ENCODE data around the gene FARP1.
"Not testable (repeated sequence)": the region's sequence is repeated elsewhere in the genome, so short reads cannot be mapped to it uniquely, and the experiment has no call there.

FARP1 gene

DNA sequence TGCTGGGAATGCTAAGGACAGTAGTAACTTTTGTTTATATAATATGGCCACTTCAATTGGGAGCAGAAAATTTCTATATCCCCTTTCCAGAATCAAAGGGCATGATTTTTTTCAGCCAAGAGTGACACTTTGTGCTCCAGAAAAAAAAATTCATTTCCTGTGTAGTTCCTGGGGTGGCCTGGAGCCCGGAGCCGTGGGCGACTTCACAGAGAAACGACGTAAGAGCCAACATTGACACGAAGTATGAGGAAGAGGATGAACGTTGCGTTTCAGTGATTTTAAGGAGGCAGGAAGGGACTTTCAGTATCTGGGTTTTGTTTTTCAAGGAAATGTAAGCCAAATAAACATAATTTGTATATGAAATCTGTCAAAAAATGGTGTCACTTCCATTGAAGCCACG is 246.4 kb downstream of the FARP1 start:
- in situ Hi-C loops (cut with MboI; ENCODE audit: low sequenced_read_pairs) = no loop called here

DNA sequence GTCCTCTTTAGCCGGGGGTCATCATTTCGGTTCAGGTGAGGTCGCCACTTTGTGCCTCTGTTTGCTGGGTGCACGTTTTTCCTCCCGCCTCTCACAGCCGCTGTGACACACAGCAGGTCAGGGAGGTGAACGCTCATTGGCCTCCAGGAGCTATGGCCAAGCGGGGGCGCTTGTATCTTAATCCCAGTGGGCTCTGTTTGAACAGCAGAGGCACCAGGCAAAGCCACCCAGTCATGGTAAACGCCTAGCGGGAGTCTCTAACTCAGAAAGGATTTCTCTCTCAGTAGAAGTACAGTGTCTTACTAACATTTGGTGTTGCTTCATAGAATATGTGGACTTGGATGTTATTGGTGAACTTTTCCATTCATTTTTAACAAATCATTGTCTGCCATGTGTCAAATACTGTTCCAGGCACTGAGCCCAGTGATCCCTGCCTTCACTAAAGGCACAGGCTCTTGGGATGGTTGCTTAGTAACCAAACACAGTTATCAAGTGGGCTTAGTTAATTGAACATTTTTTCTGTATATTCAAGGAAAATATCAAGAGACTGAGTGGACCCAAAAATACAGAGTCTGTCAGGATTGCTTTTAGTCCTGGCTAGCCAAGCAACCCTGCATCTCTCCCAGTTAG is 247.3 kb downstream of the FARP1 start:
- in situ Hi-C loops (cut with MboI; ENCODE audit: low sequenced_read_pairs) = no loop called here

DNA sequence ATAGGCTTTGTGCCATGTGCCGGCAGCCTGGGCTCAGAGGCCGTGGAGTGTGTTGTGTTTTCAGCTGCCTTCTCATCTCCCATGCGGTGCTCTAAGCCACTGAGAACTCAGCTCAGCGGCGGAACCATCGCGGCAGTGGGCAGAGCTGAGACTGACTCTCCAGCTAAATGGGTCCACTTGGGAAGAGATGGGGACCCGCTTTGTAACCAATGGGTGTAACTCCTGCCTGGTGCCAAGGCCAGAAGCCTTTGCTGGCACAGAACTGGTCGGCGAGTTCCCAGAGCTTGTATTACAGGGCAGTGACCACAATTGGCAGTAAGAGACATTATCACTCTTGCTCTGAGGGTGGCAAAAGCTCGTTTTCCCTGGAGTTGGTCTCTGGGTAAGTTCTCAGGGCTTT is 251.0 kb downstream of the FARP1 start:
- in situ Hi-C loops (cut with MboI; ENCODE audit: low sequenced_read_pairs) = no loop called here

DNA sequence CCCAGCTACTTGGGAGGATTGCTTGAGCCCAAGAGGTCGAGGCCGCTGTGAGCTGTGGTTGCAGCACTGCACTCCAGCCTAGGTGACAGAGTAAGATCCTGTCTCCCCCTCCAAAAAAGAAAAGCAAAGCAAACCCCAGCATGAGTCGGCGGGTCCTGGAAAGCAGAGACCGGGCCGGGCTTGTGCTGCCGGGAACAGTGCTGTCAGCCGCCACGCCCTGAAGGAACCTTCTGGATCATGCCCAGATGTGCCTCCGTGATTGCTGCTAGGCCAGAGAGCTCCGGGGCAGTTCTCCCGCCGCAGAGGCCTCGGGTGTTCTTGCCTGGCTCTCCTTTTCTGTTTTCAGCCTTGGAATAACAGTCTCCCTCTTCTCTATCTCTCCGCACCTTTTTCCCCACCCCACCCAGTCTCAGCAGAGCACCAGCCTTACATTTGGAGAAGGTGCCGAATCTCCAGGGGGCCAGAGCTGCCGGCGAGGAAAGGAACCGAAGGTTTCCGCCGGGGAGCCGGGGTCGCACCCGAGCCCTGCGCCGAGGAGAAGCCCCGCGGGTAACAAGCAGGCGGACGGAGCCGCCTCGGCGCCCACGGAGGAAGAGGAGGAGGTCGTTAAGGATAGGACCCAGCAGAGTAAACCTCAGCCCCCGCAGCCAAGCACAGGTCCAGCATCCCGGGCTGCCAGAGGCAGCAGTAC is 252.1 kb downstream of the FARP1 start:
- in situ Hi-C loops (cut with MboI; ENCODE audit: low sequenced_read_pairs) = no loop called here

DNA sequence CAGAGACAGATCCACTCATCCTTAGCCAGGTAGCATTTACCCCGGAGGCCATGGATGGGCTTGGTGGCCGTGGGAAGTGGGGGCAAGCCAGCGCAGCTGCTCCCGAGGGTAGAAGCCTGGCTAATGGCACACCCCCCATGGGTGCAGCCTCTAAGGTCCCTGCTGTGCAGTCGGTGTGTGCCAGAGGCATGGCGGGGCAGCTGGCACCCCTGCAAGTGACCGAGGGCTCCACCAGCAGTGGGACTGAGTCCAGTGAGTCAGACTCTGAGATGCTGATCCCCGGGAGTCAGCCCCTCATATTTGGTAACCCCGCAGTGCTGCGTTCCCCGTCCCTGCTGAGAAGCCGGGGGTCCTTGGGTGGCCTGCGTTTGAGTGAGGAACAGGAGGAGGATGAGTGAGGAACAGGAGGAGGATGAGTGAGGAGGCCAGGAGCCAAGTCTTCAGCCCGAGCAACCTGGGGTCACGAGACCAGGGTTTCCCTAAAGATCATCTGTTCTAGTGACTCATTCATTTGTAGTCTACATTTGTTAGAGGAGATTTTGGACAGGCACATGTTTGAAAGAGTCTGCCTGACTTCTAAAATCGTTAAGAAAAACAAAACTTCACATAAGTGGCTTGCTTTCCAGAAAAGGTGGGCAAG is 253.3 kb downstream of the FARP1 start:
- in situ Hi-C loops (cut with MboI; ENCODE audit: low sequenced_read_pairs) = no loop called here

DNA sequence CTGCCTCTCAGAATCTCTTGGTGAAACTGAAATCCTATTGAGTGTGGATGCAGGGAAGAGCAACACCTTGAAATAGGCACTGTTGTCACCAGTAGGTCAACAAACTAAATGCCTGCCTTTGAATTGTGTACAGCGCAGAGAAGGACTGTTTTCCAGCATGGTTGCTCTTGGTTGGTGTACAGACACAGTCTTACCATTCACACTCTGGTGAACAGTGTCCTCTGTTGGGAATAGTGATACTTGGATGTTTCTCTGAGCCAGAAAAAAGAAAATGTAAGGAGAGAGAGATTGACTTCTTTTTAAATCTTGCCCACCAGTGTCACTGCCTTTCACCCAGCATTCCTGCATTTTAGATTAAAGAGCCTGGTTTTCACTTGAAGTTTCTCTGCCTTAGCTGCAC is 254.3 kb downstream of the FARP1 start:
- in situ Hi-C loops (cut with MboI; ENCODE audit: low sequenced_read_pairs) = no loop called here

DNA sequence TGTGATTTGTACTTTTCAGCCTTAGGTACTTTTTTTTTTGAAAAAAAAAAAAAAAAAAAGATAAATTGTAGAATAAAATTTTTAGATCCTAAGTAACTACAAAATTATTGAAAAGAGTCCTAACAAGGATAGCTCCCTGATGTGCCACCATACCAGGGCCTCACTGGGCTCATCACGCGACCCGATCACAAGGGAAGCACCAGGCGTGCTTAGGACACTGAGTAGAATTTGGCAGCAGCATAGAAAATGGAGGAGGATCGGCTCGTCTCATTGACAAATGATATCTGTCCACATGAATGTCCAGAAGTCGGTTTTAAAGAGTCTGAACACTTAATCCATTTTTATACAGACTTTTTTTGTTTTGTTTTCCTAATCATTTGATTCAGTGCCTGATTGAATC is 255.0 kb downstream of the FARP1 start:
- in situ Hi-C loops (cut with MboI; ENCODE audit: low sequenced_read_pairs) = no loop called here

DNA sequence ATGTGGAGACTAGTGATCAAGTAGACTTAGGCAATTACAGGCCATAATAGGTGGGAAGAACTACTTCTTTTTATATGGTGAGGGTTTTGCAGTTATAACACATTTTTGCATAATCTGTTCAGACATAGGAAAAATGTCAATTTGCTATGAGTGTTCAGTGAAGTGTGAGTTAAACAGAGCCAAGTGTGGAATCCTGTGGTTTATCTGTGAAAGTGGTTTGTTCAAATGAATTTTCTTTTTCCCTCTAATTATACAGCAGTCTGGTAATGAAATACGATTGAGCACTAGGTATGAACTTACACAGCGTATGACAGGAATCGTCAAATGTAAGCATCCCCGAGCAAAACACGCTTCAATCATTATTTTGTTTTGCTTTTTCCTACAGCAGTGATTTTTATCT is 255.7 kb downstream of the FARP1 start:
- in situ Hi-C loops (cut with MboI; ENCODE audit: low sequenced_read_pairs) = no loop called here

DNA sequence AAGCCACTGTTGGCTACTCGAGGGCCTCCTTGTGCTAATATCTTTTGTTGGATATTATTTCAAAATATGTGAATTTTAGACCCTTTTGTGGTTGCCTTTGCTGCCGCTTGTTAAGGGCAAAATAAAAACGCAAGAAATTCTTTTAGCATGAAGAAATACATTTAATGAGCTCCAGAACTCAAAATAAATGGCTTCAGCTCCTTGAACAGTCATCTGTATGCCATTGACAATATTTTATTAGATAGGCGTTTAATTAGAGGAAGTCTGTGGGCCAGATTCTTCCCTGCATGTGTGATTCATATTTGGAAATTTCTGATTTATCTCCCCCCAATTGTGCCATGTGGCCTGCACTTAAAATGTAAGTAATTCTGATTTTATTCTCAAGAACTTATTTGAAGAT is 256.9 kb downstream of the FARP1 start:
- in situ Hi-C loops (cut with MboI; ENCODE audit: low sequenced_read_pairs) = no loop called here

DNA sequence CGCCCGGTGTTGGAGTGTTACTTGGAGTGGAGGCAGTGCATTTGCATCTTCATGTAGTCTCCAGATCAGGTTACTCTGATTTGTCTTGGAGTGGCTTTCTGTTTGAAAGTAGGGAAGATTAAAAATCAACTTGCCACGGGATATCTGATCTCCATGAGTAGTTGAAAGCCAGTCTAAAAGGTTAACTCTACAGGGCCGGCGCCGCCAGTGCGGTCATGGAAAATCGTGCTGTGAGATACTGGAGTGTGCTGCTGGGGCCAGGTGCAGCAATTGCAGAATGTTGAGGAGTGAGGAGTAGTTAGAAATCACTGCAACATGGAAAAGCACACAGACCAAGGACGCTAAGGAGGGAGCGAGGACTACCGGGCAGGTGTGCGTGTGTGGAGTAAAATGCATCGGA is 259.0 kb downstream of the FARP1 start:
- in situ Hi-C loops (cut with MboI; ENCODE audit: low sequenced_read_pairs) = no loop called here

DNA sequence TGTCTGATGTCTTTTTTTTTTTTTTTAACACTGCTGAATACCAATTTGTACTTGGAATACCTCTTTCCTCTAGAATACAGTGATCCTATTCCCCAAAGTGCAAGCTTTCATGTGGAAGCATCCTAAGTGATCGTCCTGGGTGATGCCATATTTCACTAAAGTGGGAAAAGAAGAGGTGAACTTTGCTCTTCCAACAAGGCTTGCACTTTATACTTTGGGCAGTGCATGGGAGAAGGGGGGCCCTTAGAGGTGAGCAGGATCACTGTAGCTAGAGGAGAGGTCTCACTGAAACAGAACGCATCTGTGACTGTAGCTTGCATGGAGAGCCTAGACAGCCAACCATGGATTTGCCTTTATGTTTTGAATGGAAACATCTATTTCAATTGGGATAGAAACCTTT is 260.2 kb downstream of the FARP1 start:
- in situ Hi-C loops (cut with MboI; ENCODE audit: low sequenced_read_pairs) = no loop called here

DNA sequence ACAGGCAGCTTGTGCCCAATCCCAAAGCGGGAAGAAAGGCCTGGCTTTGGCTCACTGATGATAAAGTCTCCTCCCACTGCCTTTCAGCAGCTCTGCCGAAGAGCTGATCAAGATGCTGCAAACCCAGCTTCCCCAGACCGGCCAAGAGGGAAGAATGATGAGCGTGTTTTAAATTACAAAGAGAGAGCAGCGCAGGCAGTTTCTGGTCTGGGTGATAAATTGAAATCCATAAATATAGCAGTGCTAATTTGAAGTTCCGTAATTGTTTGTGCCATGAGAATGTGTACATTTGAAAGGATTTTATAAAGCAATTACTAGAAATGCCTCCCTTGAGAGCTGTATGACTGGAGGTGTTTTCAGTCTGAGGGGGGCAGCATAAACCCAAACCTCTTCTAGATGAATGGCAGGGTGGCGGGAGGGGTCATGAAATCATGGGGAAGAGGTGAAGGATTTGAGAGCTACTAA is 262.2 kb downstream of the FARP1 start:
- in situ Hi-C loops (cut with MboI; ENCODE audit: low sequenced_read_pairs) = no loop called here

DNA sequence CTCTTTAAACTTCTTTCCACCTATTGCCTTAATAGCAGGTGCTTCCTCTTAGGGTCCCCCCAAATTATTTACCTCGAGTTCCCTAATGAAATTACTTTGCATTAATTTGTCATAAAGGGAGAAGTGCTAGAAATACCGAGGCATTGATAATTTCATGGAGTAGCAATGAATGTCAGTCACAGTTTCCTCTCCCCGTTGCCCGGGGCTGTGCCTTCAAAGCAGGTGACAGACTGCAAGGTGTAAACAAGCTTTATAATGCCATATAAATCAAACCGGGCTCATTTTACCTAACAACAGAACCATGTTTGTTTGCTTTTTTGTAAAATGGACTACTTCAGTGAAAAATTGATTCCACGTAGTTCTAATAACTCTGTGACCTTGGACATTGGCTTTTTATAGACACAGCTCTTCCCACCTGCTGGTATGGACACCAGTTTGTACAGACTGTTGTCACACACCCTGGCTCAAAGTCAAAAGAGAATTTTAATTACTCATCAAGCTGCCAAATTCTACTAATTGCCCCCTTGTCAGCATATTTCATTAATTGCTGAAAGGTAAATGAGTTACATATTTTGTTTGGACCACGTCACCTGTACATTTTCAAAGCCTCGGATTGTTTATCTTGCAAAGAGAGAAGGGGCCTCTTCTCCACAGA is 262.9 kb downstream of the FARP1 start:
- in situ Hi-C loops (cut with MboI; ENCODE audit: low sequenced_read_pairs) = no loop called here

DNA sequence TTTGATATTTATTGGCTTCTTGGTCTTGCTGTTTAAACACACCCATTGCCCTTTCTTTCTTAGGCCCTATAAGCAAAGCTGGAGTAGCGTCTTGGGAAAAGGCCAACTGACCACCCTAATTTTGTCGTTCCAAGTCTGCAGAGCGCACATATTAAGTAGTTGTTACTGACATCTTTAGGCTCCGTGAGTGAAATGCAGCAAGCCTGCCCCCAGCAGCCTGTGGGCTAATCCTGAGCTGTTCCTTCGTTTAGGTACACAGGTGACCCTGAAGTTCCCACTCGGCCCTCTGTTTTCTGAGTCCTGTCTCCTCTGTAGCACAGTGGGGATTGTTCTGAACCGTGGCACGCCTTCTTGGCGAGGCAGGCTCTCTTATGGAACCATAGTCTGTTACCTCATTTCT is 263.5 kb downstream of the FARP1 start:
- in situ Hi-C loops (cut with MboI; ENCODE audit: low sequenced_read_pairs) = no loop called here

DNA sequence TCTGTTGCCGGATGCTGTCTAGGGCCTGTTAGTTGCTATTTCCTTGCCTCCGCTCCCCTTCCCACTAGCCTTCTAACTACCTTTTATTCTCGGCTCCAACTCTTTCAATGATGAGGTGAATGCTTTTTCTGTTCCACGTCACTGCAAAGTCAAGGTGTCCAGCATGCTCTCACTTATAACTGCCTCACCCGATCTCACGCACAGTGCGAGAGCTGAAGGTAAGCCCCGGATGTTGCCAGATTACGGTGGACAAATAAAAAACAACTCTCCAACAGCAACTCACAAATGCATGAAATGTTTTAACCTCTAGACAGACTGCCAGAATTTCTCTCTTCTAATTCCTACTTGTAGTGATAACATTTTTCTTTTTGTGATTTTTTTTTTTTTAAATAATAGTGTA is 264.1 kb downstream of the FARP1 start:
- in situ Hi-C loops (cut with MboI; ENCODE audit: low sequenced_read_pairs) = no loop called here

DNA sequence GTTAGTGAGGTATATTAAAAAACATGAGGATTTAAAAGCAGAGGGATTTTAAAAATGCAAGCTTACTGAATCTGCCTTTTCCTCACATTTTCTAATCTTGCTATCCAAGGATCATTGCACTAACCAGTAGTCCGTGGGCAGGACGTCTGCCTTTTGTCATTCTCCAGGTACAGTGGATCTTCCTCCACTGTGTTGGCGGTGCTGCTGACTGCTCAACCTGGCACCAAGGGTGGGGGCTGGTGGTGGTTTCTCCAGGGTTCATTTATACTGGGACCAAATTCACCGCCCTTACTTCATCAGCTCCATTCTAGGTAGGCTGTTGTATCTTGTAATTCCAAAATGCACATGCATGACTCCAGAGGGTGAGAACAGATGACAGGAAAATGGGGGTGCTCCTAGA is 264.7 kb downstream of the FARP1 start:
- in situ Hi-C loops (cut with MboI; ENCODE audit: low sequenced_read_pairs) = no loop called here

DNA sequence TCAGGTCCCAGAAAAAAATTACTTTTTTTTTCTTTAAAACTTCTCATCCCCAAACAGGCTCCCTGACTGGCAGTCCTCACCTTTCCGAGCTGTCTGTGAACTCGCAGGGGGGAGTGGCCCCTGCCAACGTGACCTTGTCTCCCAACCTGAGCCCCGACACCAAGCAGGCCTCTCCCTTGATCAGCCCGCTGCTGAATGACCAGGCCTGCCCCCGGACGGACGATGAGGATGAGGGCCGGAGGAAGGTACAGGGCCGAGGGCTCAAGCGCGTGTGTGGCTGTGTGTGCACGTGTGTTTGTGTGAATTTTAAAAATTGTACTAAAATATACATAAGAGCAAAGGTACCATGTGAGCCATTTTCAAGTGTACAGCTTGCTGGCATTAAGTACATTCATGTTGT is 266.4 kb downstream of the FARP1 start:
- in situ Hi-C loops (cut with MboI; ENCODE audit: low sequenced_read_pairs) = no loop called here

DNA sequence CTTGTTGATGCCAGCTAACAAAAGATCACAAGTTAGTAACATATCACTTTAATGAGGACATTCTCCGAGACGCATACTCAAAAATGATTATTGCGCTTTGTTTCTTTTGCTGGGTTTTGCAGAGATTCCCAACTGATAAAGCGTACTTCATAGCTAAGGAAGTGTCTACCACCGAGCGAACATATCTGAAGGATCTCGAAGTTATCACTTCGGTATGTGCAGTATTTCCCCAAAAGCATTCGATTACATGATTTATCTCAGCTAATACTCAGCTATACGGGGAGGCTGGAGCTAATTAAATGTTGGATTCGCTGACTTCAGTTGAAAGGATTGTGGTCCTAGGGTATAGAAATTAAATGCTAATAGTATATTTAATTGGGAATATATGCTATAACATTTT is 267.7 kb downstream of the FARP1 start:
- in situ Hi-C loops (cut with MboI; ENCODE audit: low sequenced_read_pairs) = no loop called here

DNA sequence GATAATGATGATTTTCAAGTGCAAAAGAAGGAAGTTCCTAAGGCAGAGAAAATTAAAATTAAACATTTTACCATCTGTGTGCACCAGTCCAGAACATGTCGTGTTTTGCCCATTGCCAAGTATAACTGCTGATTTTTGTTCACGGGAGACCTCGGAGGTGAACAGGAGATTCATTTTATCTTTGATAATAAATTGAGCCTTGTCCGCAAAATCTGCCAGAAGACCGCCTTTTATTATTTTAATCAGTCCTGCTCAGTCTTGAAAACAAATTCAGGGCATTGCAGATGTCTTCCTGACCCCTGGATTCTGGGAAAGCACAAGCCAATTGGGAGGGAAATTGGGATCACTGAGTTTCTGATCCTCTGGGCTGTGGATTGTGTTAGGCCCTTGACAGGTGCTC is 268.1 kb downstream of the FARP1 start:
- in situ Hi-C loops (cut with MboI; ENCODE audit: low sequenced_read_pairs) = no loop called here

DNA sequence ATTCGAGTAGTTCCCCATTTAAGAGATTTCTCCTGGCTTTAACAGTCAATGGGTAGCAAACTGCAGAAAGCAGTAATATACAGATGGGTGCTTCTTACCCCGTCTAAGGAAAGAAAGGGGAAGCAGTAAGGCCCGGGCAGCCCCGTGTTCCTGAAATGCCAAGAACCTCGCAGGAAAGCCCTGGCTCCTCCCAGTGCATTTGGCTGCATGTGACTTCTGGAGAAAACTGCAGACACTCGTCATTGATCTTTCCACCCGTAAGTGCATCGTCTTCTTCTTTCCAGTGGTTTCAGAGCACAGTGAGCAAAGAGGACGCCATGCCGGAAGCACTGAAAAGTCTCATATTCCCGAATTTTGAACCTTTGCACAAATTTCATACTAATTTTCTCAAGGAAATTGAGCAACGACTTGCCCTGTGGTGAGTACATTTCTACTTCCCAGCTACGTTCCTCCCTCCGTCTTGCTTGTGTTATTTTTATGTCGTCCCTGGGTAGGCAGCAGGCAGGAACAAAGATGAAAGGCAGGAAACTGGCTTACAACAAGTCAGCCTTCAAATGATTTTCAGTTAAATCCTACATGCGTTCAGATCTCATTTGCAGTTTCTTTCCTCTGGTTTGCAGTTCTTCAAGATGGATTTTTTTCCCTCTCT is 268.8 kb downstream of the FARP1 start:
- in situ Hi-C loops (cut with MboI; ENCODE audit: low sequenced_read_pairs) = no loop called here

DNA sequence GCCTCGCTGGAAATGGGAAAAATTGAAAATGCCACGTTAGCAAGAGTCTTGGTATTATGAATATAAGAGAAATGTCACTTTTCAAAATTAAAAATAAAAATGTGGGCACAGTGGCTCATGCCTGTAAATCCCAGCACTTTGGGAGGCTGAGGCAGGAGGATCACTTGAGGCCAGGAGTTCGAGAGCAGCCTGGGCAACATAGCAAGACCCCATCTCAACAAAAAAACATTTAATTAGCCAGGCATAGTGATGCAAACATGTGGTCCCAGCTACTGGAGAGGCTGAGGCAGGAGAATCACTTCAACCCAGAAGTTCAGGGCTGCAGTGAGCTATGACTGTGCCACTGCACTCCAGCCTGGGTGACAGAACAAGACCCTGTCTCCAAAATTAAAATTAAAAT is 270.4 kb downstream of the FARP1 start:
- in situ Hi-C loops (cut with MboI; ENCODE audit: low sequenced_read_pairs) = not testable (repeated sequence)

All from hTERT RPE-1 (cell line).